Stimulated activated CD8-positive, alpha-beta memory T cell treated with anti-CD3 and anti-CD28 coated beads, Interleukin-7, amount 100 ng/mL, for 1 hour (primary cell): ENCODE results near the gene SLC6A6.

ENCODE experiments used
- DNase-seq, 2 donors: peaks; one replicate each; pipeline ENCODE4 v3.0.0-alpha.2; 2020; ENCODE audit warnings: low read depth in 2 of 2

SLC6A6 gene

DNA sequence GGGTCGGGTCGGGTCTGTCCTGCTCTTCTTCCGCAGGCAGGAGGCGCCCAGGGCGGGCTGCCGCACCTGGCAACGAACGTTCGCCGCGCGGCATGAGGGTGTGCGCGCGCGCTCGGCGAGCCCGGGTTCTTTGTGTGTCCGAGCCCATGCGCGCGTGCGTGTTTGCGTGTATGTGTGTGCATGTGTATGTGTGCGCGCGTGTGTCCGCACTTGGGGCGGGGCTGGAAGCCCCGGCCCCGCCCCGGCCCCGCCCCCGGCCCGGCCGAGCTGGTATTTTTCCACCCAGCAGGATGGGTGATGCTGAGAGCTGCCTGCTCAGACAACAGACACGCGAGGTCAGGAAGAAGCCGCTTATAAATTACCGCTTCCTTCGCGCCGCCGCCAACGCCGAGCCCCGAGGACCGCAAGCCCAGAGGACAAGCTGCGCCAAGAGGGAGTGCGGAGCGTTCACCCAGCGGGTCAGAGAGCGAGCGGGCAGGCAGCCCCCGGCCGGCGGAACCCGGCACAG lies at the start of gene SLC6A6:
Gene SLC6A6 (plus strand): TSS at position 303 of the 508 bp plus-strand sequence. CDS start 41,029 bp downstream, outside the sequence.
- DNase-seq: peak; percentile 81 to 84

DNA sequence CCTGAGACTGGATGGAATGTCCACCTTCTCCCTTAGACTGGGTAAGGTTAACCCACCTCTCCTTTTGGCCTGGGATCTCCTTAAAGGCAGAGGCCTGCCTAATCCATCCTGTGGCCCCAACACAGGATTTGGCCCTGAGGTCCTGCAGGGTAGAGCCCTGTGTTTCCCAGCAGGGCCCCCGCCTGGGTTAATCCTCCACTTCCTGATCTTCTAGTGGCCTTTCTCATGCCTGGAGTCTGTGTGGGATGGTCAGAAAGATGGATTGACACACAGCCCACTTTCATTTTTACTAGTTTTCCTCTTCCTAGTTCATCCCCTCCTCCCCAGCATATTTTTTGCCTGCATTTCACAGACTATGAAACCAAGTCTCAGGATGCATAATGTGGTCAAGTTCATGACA lies 48.9 kb upstream of the SLC6A6 start:
- DNase-seq: no peak

DNA sequence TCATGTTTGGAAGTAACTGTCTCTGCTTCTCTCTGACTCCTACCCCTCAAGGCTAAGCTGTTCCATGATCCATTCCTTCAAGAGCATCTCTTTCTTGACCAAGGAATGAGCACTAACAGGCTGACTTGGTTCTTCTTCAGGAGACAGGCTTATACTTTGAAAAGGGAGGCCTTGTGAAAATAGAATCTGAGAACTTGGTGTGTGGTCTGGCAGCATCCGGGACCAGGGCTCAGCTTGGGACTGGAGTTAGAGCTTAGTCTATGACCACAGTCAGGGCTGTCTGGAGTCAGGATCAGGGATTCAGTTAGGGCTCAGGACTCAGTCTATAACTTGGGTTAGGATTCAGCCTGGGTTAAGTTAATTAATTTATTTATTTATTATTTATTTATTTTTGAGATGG lies 44.9 kb upstream of the SLC6A6 start:
- DNase-seq: no peak

DNA sequence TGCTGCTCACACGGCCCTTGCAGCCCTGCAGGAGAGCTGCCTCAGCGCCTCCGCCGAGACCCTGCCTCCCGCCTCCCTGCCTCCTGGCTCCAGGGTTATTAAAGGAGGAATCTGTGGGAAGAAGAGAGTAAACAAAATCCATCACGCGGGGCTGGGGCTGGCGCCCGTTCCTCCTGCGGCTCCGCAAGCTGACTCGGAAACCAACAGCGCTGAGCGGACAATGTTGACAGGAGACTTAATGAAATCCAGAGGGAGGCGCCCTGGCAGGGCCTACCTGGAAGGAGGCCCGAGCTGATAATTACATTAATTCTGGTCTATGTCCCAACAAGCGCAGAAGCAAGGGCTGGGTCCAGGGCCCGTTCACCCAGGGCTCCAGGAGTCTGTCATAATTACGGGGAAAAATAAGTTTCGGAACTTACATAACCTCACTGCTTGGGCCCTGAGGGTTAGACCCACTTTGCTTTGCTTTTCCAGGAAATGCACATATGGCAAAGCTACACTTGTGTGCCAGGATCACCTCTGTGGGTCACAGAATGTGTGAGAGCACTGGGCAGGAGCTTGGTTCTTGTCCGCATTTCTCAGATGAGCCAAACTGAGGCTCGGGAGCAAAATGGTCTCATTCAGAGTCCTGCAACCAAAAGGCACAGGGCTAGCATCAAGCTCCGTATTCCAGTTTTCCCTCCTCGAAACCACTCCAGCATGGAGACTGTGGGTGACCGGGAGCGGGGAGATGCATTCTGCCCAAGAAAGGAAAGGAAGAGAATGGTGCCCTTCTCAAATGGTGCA lies 43.8 kb upstream of the SLC6A6 start:
- no peak for DNase-seq

DNA sequence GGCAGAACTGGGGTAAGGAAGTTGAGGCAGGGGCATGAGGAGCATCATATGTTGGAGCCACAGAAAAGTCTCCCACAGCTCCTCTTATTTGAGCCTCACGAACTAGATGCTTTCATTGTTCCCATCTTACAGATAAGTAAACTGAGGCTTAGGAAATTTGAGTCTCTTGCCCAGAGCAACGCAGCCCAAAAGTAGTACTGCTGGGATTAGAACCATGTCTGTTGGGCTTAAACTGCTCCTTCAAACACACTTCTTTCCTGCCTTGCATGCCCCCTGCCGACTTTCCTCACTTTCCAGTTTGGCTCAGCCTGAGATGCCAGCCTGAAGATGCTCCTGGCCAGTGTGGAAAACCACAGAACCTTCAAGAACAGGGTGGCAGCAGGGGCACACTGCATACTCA lies 43.1 kb upstream of the SLC6A6 start:
- no peak for DNase-seq

DNA sequence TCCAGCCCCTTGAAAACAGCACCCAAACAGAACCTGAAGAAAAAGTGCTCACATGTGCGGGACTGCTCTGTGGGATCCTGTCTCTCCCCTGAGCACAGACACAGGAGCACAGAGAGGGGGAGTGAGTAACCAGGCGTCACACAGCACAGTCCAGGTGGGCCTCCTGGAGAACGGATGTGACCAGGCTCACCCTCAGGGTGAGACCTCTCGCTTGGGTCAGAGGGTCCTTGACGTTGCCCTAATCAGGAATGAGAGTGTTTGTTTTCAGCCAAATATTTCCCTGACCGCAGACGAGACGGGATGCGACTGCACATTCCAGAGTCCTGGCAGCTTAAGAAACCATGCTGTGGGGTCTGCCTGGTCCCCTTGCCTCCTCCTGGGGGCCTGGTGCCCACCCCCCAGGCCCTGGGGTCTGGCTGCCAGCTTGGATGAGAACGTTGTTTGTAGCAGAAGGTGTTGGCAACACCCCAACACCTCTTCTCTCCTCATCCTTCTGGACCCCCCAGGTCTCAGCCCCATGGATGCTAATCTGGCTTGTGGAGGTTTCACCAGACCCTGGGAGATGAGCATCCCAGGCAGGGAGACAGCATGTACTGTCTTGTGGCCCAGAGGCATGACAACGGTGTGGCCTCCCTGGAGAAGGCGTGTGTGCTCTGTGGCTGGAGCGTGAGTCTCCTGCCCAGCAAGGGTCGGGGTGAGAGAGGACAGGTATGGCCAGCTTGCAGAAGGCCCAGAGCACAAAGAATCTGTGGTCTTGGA lies 42.1 kb upstream of the SLC6A6 start:
- DNase-seq: no peak

DNA sequence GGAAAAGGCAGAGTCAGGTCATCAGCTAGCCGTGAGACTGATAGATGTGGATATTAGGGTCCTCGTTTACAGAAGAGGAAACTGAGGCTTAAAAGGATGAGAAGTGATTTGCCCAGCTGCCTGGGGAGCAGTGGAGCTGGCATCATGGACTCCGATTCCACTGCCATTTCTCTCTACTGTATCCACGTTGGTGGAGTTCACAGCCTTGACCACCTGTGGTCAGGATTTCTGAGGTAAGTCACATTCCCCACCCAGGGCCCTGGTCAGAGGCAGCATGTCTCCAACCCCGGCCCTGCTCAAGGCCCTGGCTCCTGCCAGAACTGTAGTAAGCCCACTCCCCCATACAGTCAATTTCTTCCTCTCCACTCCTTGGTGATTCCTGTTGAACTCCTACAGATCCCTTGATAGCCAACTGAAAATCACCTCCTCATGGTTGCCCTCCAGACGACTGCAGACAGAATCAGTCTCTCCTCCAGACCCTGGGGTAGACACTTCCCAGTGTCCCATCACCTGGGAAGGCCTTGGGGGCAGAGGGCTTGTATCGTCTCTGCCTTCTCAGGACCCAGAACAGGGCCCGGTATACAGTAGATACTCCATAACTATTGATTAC lies 41.2 kb upstream of the SLC6A6 start:
- DNase-seq: no peak

DNA sequence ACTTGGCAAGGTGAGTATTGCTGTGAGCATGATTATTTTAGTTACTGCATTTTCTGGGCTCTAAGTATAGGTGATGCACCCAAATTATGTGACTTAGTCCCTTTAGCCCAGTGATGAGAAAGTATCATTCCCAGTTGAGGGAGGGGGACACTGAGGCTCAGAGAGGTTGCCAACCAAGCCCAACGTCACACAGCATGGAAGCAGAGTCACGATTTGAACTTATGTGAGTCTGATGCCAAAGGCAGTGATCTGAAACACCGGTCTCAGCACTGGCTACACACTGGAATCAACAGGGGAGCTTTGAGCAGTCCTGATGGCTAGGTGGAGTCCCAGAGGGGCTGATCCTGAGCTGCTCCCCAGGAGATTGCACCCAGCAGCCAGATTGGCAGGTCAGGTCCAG lies 39.5 kb upstream of the SLC6A6 start:
- DNase-seq: no peak

DNA sequence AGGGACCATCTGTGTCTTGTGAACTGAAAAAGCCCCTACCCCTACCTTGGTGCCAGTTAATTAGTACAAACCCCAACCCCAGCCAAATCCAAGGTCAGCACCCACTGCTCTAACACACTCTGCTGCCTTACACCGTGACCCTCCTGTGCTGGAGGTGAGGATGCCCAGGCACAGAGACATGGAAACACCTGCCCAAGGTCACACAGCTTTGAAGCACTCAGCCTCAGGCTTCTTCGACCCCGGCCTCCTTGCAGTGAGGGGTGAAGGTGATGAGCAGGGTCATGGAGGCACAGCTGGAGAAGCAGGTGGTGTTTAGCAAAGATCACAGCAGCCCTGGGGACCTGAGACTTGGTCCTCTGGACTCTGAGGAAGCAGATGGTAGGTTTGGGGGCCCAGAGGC lies 39.0 kb upstream of the SLC6A6 start:
- no peak for DNase-seq

DNA sequence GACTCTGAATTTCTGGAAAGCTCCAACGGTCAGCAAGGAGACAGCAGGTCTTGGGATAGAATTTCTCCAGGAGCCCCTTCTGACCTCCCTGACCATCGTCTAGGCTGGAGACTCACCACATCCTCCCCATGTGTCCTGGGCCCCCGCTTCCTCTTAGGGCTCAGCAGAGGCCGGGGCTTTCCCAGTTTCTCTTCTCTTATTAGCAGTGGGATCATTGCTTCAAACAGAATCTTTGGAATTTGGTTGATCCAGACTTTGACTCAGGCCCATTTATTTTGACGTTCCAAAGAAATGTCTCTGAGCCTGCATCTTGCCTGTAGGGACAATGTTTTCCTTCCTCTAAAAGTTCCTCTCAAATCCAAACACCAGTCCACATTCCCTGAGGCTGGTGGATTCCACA lies 38.4 kb upstream of the SLC6A6 start:
- no peak for DNase-seq

DNA sequence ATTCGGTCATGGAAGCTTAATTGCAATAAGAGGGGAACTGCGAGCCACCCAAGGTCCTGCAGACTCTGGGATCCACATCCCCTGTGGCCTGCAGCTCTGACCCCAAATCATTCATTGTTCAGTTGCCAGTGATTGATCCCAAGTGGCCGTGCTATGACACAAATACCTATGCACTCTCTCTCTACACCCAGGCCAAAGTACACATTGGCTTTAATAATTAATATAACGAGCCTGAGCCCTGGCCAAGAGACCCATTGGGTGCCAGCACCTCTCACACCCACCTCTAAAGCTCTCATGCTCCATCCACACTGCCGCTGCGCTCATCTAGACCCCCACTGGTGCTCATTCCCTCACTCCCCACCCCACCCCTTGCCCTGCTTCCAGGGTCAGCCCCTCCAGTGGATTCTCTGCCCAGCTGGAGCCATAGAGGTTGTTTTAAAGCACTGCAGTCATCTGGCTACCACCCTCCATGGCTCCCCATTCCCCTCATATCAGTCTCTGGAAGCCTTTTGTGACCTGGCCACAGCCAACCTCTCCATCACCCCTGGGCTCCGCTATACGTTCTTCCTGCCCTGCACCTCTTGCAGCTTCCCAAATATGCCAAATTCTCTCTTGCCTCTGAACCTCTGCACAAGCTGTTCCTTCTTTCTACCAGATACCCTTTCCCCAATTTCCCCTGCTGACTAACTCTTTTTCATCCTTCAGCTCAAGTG lies 37.7 kb upstream of the SLC6A6 start:
- no peak for DNase-seq

DNA sequence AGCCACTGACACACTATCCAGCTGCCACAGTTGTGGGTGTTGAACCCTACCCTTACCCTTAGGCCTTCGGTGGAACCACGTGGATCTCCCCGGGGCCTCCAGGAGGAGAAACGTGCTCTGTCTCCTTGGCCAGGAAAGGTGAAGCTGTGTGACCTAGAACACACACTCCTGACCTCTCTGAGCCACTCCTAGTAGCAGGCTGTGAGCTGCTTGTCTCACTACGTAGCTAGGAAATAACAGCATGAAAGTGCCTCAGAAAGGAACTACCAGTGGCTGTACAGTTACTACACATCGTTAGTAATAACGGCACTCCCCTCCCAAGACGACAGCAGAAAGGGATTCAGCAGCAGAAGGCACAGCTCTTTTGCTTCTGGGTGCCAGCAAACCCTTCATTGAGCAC lies 36.2 kb upstream of the SLC6A6 start:
- DNase-seq: no peak

DNA sequence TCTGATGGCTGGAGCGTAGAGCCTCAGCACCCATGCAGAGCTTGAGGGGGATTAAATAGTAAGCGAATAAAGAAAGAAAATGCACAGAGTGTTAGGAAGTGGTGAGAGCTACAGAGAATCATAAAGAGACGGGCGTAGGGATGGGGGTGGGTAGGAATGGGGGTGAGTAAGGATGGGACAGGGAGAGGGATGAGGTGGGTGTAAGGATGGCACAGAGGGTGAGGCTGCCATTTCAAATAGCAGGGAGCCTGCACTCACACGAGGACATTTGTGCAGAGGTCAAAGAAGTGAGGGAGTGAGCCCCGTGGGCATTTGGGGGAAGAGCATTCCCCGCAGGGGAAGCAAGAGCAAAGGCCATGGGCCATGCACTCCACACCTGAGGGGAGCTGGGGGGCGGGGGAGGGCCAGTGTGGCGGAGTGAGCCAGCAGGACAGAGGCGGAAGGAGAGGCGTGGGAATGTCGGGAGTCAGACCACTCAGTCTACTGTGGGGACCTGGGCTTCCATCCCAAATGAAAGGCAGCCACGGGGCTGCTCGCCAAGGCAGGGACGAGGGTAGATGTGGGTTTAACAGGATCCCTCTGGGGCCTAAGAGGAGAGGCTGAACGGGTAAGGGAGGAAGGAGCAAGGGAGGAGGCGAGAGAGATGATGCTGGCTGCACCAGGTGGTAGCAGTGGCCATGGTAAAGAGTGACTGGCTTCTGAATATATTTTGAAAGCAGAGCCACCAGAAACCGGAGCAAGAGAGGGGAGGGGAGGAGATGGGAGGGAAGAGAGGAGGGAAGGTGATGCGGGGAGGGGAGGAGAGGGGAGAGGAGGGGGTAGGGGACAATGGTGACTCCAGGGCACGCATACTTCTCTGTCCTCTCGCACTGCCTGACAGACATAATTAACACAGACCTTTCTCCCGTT lies 35.2 kb upstream of the SLC6A6 start:
- no peak for DNase-seq

DNA sequence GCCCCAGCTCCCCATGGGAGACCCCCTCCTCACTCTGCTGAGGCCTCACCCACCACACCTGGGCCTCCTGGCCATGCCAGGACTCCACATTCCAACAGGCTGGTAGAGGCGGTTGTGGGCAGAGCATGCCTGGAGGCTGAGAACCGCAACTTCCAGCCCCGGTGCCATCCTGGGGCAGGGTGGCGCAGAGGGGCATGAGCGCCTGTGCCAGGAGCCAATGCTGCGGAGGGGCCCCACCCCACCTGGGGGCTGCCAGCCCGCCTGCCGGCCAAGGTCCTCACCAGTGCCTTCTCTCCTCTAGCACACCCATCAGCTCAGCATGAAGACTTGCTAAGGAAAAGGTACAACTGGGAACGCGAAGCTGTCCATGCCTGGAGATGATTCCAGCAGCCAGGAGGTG lies 34.3 kb upstream of the SLC6A6 start:
- no peak for DNase-seq

DNA sequence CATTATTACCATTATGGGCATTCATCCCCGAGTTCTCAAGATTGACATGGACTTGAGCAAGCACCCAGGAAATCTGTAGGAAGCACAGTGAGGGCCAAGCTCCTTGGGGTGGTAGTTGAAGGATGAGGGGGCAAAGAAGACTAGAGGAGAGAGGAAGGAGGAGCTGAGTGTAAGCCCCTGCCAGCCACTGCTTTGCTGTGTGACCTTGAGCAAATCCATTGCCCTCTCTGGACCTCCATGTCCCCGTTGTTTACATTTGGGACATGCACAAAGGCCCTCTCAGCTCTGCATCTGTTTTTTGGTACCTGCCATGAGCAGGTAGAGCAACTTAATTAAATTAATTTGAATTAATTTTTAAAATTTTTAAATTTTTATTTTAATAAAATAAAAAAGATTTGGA lies 33.5 kb upstream of the SLC6A6 start:
- no peak for DNase-seq

DNA sequence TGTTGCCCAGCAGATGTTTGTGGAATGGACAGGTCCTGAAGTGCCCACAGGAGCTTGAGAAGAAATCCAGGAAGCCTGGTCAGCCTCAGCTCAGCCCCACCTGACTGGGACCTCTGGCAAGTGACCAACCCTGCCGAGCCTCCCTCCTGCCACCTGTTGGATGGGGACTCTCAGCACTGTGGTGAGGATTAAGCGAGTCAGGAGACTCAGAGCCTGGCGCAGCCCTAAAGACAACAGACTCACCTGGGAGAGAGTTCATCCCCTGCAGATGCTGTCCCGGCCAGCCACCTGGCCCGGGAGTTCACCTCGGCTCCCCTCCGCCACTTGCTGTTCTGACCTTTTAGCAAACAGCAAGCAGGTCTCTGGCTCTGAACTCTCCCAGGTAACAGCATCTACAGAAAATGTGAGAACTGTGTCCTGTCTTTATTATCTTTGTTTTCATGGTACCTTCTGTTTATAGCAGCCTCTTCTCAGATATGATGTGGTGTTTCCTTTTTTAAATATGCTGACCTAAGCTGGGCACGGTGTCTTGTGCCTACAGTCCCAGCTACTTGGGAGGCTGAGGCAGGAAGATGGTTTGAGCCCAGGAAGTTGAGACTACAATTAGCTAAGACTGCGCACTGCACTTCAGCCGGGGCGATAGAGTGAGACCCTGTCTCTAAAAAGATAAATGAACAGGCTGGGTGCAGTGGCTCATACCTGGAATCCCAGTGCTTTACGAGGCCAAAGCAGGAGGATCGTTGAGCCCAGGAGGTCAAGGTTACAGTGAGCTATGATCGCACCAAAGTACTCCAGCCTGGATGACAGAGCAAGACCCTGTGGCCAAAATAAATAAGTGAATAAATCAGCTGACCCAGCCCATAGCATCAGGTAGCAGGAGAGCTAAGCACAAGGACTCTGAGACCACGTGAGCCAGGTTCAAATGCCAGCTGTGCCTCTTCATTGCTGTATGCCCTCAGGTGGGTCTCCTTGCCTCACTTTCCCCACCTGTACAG lies 32.4 kb upstream of the SLC6A6 start:
- DNase-seq: no peak

DNA sequence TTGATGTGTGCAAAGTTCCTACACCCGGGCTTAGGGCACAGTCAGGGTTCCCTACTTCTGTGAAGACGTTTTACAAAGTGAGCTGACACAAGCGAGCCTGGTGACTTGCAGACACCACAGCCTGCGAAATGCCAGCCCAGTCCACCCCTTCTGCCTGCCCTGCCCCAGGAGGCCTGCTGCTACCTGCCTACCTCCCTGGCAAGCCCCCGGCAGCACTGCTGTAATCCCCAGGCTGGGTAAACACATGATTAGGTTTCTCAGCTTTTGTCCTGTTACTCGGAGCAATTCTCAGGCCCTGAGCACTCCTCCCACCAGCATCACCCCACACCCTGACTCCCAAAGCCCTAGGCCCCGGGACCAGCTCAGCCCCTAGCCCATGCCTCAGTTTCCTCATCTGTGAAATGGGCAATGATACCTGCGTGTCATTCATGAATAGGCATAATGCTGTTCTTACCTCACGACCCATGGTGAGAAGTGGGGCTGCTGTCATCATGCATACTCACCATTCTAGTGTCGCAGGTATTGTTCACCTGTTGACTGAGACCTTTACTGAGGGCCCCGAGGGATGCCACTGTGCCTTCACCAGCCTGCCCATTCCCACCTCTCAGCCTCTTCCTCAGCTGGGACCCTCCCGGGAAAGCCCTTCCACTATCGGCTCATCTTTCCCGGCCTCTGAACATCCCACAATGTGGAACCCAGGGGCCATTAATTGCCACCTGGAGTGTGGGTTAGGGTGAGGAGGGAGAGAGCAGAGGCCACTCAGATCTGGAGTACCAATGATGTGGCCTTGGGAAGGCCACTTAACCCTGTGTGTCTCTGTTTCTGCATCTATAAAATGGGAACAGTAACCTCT lies 31.5 kb upstream of the SLC6A6 start:
- DNase-seq: no peak

DNA sequence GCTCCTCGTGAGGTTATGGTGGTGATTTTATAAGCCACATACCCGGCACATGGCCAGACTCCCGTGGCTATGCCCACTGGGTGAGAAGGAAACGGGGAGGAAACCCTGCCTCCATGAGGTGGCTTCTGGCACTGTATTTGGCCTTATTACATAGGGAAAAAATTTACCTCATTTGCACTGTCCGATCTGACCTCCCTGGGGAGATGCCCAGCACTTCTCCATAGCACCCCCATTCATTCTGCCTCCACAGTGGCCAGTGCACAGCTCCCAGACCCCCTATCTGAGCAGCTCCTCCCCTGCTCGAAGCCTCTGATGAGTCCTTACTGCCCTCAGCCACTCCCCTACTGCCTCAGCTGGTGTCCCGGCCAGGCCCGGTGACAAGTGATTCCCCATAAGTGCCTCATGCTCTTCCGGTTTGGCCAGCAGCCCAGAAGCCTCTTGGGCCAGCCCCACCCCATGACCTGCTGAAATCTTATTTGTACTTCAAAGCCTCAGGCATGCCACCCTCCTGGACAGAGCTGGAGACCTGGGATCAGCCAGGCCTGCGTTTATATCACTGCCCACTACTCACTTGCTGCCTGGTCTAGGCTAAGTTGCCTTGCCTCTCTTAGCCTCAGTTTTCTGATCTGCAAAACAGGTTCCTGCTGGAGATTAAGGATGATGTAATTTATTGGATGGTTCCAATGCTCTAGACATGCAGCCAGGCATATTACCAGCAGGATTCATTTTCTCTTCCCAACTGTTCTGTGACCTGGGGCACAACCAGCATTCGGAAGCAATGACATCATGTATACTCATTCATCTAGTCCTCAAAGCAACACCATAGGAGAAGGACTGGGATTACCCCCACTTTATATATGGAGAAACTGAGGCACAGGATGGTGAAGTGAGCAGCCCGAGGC lies 30.6 kb upstream of the SLC6A6 start:
- DNase-seq: no peak
